GM12892 (cell line): Measurements from ENCODE around the gene MBNL1.

ENCODE experiments used
- DNase-seq: peaks from one replicate; pipeline ENCODE4 v3.0.0; 2011; ENCODE audit not compliant: insufficient read length
- FAIRE-seq: peaks from 2 replicates; lab custom pipeline; 2011; peaks lifted over from hg19 to GRCh38; lab: Jason Lieb, UNC
- POLR2A ChIP-seq: IDR thresholded peaks from 2 replicates; pipeline ENCODE4 v1.6.1; 2011; ENCODE audit warnings: low read depth, low read length, control low read depth
- POLR2AphosphoS5 ChIP-seq: IDR thresholded peaks from 2 replicates; pipeline ENCODE4 v1.6.1; 2011; ENCODE audit warnings: low read depth, low read length, control low read depth
- TAF1 ChIP-seq: IDR thresholded peaks from 2 replicates; pipeline ENCODE4 v1.6.1; 2011; ENCODE audit warnings: low read depth, mild to moderate bottlenecking, control low read depth, low read length, borderline replicate concordance

Gene MBNL1

DNA sequence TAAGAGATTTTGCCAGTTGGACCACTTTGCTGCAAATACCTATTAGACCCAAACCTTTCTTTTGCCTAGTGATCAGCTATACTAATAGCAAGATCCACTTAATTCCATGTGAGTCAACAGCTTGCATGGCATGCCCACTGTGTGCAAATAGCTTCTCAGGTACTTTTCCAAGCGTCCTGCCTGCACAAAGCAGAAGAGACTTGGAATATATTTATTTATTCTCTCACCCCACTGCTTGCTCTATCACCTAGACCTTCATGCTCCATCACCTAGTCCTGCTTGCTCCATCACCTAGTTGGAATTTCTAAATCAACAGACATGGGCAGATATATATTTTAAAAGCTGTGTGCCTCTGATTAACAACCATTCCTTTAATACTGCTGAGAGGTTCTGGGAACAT, 47.6 kb downstream of the MBNL1 start:
- TF ChIP-seq POLR2A: no peak
- TF ChIP-seq POLR2AphosphoS5: no peak
- DNase-seq (no peak), FAIRE-seq (no peak)

DNA sequence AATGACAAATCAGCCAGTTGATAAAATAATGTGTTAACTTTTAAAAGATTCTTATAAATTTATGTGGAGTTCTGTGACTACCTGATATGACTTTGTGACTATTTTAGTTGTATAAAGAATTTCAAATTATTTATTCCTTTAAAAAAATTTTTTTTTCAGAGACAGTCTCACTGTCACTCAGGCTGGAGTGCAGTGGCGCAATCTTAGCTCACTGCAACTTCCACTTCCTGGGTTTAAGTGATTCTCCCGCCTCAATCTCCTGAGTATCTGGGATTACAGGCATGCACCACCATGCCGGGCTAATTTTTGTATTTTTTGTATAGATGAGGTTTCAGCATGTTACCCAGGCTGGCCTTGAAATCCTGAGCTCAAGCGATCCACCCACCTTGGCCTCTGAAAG, 48.5 kb downstream of the MBNL1 start:
- TF ChIP-seq POLR2AphosphoS5 (no peak), POLR2A (no peak), TAF1 (no peak)
- FAIRE-seq: no peak
- DNase-seq: no peak

DNA sequence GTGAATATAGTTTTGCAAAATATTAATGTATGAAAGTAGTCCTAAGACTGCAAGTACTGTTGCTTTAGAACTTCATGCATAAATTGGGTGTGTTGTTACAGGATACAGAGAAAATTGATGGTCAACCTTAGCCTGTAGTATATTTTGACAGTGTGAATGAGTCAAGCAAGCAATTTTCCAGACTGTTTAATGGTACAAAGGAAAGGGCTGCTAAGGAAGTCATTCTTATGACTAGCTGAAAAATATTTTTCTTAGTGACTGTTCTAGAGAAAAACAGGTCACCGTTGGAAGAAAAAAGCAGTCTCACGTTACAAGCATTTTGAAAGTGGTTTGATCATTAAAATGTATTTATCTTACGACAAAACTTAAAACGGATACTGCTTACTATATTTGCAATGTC, 49.2 kb downstream of the MBNL1 start:
- DNase-seq (no peak), FAIRE-seq (peak; percentile 73)
- no peak for TF ChIP-seq POLR2AphosphoS5

DNA sequence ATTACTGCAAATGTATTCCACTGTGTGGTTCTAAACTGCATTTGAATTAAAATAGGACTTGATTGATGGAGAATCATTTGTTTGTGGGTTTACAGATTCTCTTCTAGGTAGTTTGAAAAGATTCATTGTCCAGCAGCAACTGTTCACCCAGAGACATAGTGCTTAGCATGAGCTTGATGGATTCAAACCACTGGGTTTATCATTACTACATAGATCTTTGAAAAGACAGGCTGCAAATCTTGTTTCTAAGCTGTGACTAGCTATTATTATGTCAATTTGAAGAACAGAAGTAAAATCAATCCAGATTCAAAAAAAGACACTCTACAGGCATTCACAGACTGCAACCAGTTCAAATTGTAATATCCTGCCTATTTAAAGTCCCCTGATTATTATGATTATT, 49.8 kb downstream of the MBNL1 start:
- DNase-seq (no peak), FAIRE-seq (no peak)
- no peak for TF ChIP-seq POLR2AphosphoS5

DNA sequence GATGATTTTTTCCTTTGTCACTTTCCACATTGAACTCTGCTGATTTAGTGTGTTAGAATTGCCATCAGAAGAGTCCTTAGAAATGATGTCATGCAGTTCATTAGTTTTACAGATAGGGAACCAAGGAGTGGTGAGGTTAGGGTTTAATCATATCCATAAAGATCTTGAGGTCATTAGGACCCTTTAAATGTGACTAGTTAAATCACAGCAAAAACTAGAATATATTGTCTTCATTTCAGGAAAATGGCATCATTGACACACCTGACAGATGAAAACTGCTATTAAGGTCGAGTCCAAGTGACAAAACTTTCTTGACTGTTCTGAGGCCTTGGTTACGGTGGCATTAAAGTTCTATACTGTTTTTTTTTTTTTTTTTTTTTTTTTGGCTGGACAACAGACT, 50.5 kb downstream of the MBNL1 start:
- TF ChIP-seq TAF1 (no peak), POLR2A (no peak), POLR2AphosphoS5 (no peak)
- FAIRE-seq (peak; percentile 42), DNase-seq (no peak)

DNA sequence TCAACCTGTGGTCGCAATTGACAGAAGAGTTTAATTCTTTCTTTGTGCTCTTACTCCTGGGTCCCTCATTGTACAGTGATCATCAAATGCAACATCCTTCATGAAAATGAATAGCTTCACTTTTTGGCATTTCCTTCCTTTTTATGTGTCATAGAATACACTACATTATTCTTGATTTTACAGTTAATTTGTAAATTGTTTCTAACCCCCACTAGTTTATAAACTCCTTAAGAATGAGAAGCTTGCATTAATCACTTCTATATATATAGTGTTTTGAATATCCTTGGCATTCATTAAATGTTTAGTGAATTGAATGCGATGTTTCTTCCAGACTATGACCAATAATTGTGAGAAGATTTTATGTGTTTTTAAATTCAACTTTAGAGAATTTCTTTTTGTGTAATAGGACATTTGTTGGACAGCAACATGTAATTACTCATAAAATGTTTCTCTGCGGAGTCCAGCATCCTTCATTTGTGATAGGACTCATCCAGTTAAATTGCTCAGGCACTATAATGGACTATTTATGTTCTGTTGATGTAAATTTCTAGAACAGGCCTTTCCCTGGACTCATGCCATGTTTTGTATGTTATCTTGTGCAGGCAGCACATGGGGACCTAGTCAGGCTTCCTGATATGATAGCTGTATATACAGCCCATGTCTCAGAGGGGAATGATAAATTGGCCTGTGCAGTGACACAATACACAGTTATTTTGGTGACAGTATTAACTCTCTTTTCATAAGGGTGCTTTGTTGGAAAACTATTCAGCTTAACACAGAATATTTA, 51.3 kb downstream of the MBNL1 start:
- DNase-seq: no peak
- no peak for TF ChIP-seq POLR2AphosphoS5
- no peak for TF ChIP-seq TAF1
- no peak for TF ChIP-seq POLR2A

DNA sequence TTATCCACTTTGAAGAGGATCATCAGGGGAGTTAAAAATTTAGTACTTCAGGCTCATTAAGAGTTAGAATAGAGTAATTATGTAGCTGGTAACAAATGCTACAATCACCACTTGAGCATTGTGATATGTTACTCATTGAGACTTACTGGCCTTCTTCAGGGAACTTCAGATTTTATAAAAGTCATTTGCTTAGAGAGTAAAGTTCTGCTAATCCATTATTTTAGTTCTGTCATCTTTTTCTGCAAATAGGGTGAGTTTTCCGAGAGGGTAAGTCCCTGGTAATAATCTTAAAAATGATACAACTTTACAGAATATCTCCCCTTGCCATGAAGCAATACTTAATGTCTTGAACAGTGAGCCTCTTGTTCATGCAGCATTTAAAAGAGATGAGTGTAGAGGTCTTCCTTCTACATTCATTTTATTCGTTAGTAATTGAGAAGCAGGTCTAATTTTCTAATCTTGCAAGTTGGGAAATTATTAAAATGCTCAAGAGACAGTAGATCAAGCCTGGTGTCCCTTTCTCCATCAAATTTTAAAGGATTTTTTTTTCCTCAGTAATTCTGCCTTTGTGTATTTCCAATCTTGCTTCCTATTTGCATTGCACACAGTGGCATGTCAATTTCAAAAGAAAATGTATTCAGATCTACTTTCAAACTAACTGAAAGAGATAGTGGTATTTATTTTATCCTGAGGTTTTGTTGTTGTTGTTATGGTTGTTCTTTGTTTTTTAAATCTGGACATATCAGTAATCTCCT, 52.6 kb downstream of the MBNL1 start:
- no peak for DNase-seq
- FAIRE-seq: no peak
- TF ChIP-seq TAF1: no peak
- no peak for TF ChIP-seq POLR2AphosphoS5
- no peak for TF ChIP-seq POLR2A

More for the DNA sequence above, 51.3 kb downstream of the MBNL1 start:
- FAIRE-seq: no peak

DNA sequence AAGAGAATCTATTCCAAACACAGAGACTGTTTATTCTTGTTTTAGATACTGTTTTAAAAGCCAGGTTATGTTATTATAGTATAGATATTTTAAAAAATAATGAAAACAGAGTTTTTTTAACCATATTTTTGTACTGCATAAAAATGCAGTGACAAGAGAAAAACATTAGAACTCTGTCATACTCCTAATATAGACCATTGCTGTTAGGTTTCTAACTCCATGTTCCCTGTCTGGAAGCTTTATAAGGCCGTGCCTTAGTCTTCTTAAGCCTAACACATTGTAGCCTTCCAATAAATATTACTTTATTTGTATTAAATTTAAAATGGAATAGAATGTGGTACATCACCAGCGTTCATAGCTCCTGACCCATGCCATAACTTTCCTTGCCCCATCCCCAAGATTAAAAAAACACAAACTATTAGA, 53.2 kb downstream of the MBNL1 start:
- TF ChIP-seq POLR2AphosphoS5: no peak
- TF ChIP-seq POLR2A: no peak
- TF ChIP-seq TAF1: no peak
- no peak for FAIRE-seq
- DNase-seq: no peak

DNA sequence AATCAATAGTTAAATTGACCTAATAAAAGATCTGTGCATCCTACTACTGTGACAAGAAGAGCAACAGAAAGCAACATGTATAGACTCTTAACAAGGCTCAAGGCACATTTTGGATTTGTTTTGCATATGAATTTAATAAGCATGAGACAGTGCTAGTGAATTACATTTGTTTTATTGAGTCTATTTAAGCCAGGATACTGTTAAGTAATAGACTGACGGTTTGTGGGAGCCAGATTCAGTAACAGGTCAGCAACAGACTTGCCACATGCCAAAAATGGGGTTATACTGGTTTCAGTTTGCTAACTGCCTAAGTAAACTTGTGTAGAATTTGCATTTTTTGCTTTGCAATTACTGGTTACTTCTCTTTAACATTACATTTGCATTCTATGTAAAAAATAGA, 54.0 kb downstream of the MBNL1 start:
- TF ChIP-seq POLR2A (no peak), POLR2AphosphoS5 (no peak), TAF1 (no peak)
- no peak for DNase-seq
- peak; percentile 90 for FAIRE-seq

DNA sequence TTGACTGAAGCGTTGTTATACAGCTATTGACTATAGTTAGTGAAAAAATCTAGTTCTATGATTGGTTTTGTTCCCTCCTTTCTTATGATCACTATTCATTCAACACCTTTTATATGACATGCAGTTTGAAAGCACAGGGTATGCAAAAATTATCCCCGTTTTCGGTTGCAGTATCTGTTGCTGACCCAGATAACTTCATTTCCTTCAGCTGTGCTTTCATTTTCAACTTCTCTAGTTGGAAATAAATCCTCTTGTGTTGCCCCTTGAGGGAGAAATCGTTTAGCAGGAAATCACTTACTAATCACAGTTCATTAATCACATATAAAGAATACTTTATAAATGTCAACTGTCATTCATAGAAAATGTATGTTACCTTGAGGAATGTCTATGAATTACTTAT, 55.1 kb downstream of the MBNL1 start:
- DNase-seq (no peak), FAIRE-seq (peak; percentile 87)
- TF ChIP-seq TAF1: no peak
- TF ChIP-seq POLR2A: no peak
- TF ChIP-seq POLR2AphosphoS5: no peak

DNA sequence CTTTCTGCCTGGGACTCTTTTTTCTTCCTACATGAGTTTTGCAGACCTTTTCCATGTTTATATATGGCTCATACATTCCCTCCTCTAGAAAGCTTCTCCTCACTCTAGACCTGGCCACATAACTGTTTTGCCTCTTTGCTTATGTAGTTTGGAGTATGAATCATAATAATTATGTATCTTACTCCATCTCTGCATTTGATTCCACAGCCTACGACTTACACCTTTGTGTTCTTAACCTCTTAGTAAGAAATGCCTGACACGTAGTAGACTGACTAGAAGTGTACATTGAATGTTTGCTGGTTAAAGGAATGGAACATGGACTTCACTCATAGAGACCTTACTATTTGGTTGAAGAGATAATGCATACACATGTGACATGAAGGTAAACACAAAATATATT, 56.4 kb downstream of the MBNL1 start:
- no peak for TF ChIP-seq POLR2AphosphoS5
- no peak for TF ChIP-seq TAF1
- TF ChIP-seq POLR2A: no peak
- FAIRE-seq: no peak
- no peak for DNase-seq

DNA sequence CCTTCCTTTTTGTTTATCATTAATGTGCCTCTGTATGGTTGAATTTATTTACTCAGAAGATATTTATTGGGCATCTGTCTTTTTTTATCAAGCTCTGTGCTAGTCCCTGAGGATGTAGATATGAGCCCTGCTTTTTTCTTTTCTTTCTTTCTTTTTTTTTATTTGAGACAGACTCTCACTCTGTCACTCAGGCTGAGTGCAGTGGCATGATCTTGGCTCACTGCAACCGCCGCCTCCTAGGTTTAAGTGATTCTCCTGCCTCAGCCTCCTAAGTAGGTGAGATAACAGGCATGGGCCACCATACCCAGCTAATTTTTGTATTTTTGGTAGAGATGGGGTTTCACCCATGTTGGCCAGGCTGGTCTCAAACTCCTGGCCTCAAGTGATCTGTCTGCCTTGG, 58.5 kb downstream of the MBNL1 start:
- DNase-seq (no peak), FAIRE-seq (no peak)
- TF ChIP-seq POLR2A: no peak
- no peak for TF ChIP-seq POLR2AphosphoS5
- TF ChIP-seq TAF1: no peak

DNA sequence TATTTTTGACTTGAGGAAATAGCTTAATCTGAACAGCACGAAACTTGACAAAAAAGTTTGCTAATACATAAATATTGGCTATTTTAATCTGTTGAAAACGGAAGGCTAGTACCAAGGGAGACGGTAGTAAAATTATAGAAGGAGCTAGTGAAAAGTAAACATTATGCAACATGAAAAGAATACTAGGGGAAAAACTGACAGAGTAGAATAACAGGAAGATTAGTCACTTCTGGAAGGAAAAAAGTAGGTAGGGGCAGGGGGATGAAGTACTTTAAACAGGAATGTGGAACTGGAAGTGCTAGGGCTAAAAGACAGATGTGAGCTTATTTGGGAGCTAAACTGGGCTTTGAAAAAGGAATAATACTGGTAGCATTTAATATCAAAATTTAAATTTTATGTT, 60.1 kb downstream of the MBNL1 start:
- no peak for DNase-seq
- no peak for FAIRE-seq
- no peak for TF ChIP-seq TAF1
- no peak for TF ChIP-seq POLR2AphosphoS5
- TF ChIP-seq POLR2A: no peak
